Thoracic aorta (tissue), 2 donors: ENCODE results near the gene ITGA5. TPM values are rescaled to one million over a fixed set of nuclear protein-coding genes. Genes with fewer than 3 reads are reported as not detected.
"Not testable (repeated sequence)": the region's sequence is repeated elsewhere in the genome, so short reads cannot be mapped to it uniquely, and the experiment has no call there.

Source experiments
- ATAC-seq: fragments of 150-250 bp; one replicate; pipeline ENCODE4 v1.8.0; 2017; ENCODE audit warnings: low read depth; ENCODE audit not compliant: insufficient number of reproducible peaks, low FRiP score
- DNase-seq: peaks from one replicate; pipeline ENCODE4 v3.0.0-alpha.2; 2020; ENCODE audit warnings: low spot score
- H3K27ac ChIP-seq, 2 donors: fragments of 200-600 bp; sonication (generic); 1 replicate in 1 of 2; 2 replicates in 1 of 2; pipeline ENCODE4 v1.5.1; 2016; ENCODE audit warnings: mild to moderate bottlenecking in 2 of 2, moderate library complexity in 2 of 2
- H3K27me3 ChIP-seq: fragments of 200-600 bp; sonication (generic); replicated peaks from 2 replicates; pipeline ENCODE4 v1.6.0; 2016; ENCODE audit warnings: mild to moderate bottlenecking; ENCODE audit not compliant: insufficient read depth
- H3K36me3 ChIP-seq: fragments of 200-600 bp; sonication (generic); one replicate; pipeline ENCODE4 v1.5.1; 2016
- H3K4me1 ChIP-seq, 2 donors: fragments of 200-600 bp; sonication (generic); 1 replicate in 1 of 2; 2 replicates in 1 of 2; pipeline versions ENCODE4 v1.5.1 to v1.6.0; 2016; ENCODE audit warnings: low read depth in 2 of 2, mild to moderate bottlenecking in 1 of 2; ENCODE audit not compliant: control insufficient read depth in 1 of 2
- H3K4me3 ChIP-seq: fragments of 200-600 bp; sonication (generic); 2 replicates; pipeline ENCODE4 v1.5.1; 2016; ENCODE audit warnings: mild to moderate bottlenecking
- H3K9me3 ChIP-seq: fragments of 200-600 bp; sonication (generic); 2 replicates; pipeline ENCODE4 v1.5.1; 2016
- CTCF ChIP-seq: fragments of 200-600 bp; sonication (generic); IDR thresholded peaks from one replicate; pipeline ENCODE4 v1.5.1; 2019; ENCODE audit warnings: antibody characterized with exemption
- total RNA-seq, 2 donors: library from RNA; depleted of rRNA; stranded (reverse); fragments of >200 nt; gene quantifications; one replicate each; pipeline versions ENCODE4 v1.1.0 to v1.2.3, GENCODE V29; 2016

ITGA5 gene
- total RNA-seq, 2 donors from 2014 or later = 752 to 847 TPM

- Histone ChIP-seq H3K27ac (peak overlapping the region; percentile 85 to 90), H3K4me1 (peaks cover 0 to 11% of the 10 kb centered on the region in 2 donors), H3K27me3 (no peaks in the 10 kb centered on the region), H3K9me3 (no peaks in the 10 kb centered on the region), H3K4me3 (peak overlapping the region; percentile 92), H3K36me3 (no peaks in the 10 kb centered on the region)
- DNase-seq (no peak), ATAC-seq (no peak)
- TF ChIP-seq CTCF = no peak
These were observed 60.7 kb downstream of the ITGA5 start for GRCh38 chr12:54358191-54358944.

- TF ChIP-seq CTCF = no peak
- no peak for DNase-seq
- no peaks in the 10 kb centered on the region for H3K27me3 ChIP-seq
- ATAC-seq = no peak
- no peaks in the 10 kb centered on the region for H3K9me3 ChIP-seq
- H3K36me3 ChIP-seq = no peaks in the 10 kb centered on the region
- peak overlapping the region; percentile 92 for H3K4me3 ChIP-seq
- no peak overlapping the region for H3K27ac ChIP-seq
- H3K4me1 ChIP-seq = peaks cover 2 to 18% of the 10 kb centered on the region in 2 donors
These were observed 61.4 kb downstream of the ITGA5 start for GRCh38 chr12:54357506-54358190.

GRCh38 chr12:54356951-54357356 is 62.1 kb downstream of the ITGA5 start:
- Histone ChIP-seq H3K27me3 (no peaks in the 10 kb centered on the region), H3K36me3 (no peaks in the 10 kb centered on the region), H3K9me3 (no peaks in the 10 kb centered on the region), H3K27ac (no peak overlapping the region), H3K4me1 (peaks cover 8 to 25% of the 10 kb centered on the region in 2 donors), H3K4me3 (no peak overlapping the region)
- no peak for ATAC-seq
- no peak for DNase-seq
- TF ChIP-seq CTCF = no peak

- no peak for ATAC-seq
- TF ChIP-seq CTCF = no peak
- Histone ChIP-seq H3K27me3 (no peaks in the 10 kb centered on the region), H3K36me3 (no peaks in the 10 kb centered on the region), H3K4me3 (no peak overlapping the region), H3K4me1 (peaks cover 8 to 27% of the 10 kb centered on the region in 2 donors), H3K9me3 (no peaks in the 10 kb centered on the region), H3K27ac (no peak overlapping the region)
- DNase-seq = no peak
These were observed 62.8 kb downstream of the ITGA5 start for GRCh38 chr12:54356228-54356627.

- Histone ChIP-seq H3K4me1 (peaks cover 8 to 27% of the 10 kb centered on the region in 2 donors), H3K27ac (no peak overlapping the region), H3K27me3 (no peaks in the 10 kb centered on the region), H3K4me3 (no peak overlapping the region), H3K9me3 (no peaks in the 10 kb centered on the region), H3K36me3 (peaks cover 6% of the 10 kb centered on the region)
- ATAC-seq = no peak
- no peak for DNase-seq
- no peak for TF ChIP-seq CTCF
These were observed 63.8 kb downstream of the ITGA5 start for GRCh38 chr12:54355104-54355815.

GRCh38 chr12:54354271-54354670 is 64.8 kb downstream of the ITGA5 start:
- not testable (repeated sequence) for H3K27me3 ChIP-seq, ATAC-seq, H3K9me3 ChIP-seq, DNase-seq, H3K4me3 ChIP-seq, H3K27ac ChIP-seq
- peaks cover 8 to 27% of the 10 kb centered on the region in 2 donors for H3K4me1 ChIP-seq
- H3K36me3 ChIP-seq = peaks cover 15% of the 10 kb centered on the region
